B cell (primary cell): Measurements from ENCODE around the gene UBE2Q2. TPM values are rescaled to one million over a fixed set of nuclear protein-coding genes. Genes with fewer than 3 reads are reported as not detected.
"Not testable (repeated sequence)": the region's sequence is repeated elsewhere in the genome, so short reads cannot be mapped to it uniquely, and the experiment has no call there.

Source experiments
- ATAC-seq: fragments of 200-7000 bp; cut with Tn5 transposase; one replicate; pipeline ENCODE4 v1.10.0; 2021; ENCODE audit warnings: low read depth, mild to moderate bottlenecking, moderate number of reproducible peaks, moderate library complexity
- CTCF ChIA-PET: fragments of 350-600 bp; sonication (Branson Sonifier 250); formaldehyde crosslinking; loops from one replicate; lab custom pipeline; 2021; ENCODE audit warnings: antibody characterized with exemption, inconsistent platforms; lab: Charles Lee
- POLR2A ChIA-PET: fragments of 350-600 bp; sonication (Branson Sonifier 250); formaldehyde crosslinking; loops from one replicate; lab custom pipeline; 2021; ENCODE audit warnings: antibody characterized with exemption; lab: Charles Lee
- DNase-seq: peaks from one replicate; pipeline ENCODE4 v3.0.0; 2013
- H2AFZ ChIP-seq: 2 replicates; pipeline ENCODE4 v1.6.1; 2012; ENCODE audit warnings: mild to moderate bottlenecking, low read depth, low read length; ENCODE audit not compliant: insufficient read depth, poor library complexity, severe bottlenecking
- H3K27ac ChIP-seq, 2 donors: 1 replicate in 1 of 2; 2 replicates in 1 of 2; pipeline ENCODE4 v1.5.1; 2012 to 2013; ENCODE audit warnings: low read length in 2 of 2, mild to moderate bottlenecking in 2 of 2, moderate library complexity in 1 of 2
- H3K27me3 ChIP-seq, 4 experiments: fragments of 200-600 bp in 1 of 4; sonication (generic) in 1 of 4; replicated peaks in 1 of 4; 1 replicate in 2 of 4; 2 replicates in 2 of 4; pipeline versions ENCODE4 v1.6.1 to v1.7.0; 2013 to 2016; ENCODE audit warnings: low read length in 3 of 4, mild to moderate bottlenecking in 2 of 4, mixed read lengths in 1 of 4, moderate library complexity in 1 of 4; ENCODE audit not compliant: insufficient read depth in 4 of 4, control insufficient read depth in 3 of 4; ENCODE audit errors: control extremely low read depth in 1 of 4
- H3K36me3 ChIP-seq, 2 experiments: replicated peaks in 1 of 2; 1 replicate in 1 of 2; 2 replicates in 1 of 2; pipeline versions ENCODE4 v1.6.1 to v1.7.1; 2013; ENCODE audit warnings: low read length in 1 of 2; ENCODE audit not compliant: insufficient read depth in 2 of 2, control insufficient read depth in 1 of 2; ENCODE audit errors: control extremely low read depth in 1 of 2, extremely low read depth in 1 of 2
- H3K4me1 ChIP-seq, 2 donors: fragments of 200-600 bp in 1 of 2; sonication (generic) in 1 of 2; 1 replicate in 1 of 2; 2 replicates in 1 of 2; pipeline versions ENCODE4 v1.5.1 to v1.6.1; 2013 to 2017; ENCODE audit warnings: low read length in 2 of 2; ENCODE audit not compliant: control insufficient read depth in 2 of 2, insufficient read depth in 2 of 2
- H3K4me2 ChIP-seq: replicated peaks from 2 replicates; pipeline ENCODE3; 2012; ENCODE audit warnings: mild to moderate bottlenecking, low read depth, low read length; ENCODE audit not compliant: poor library complexity, severe bottlenecking
- H3K4me3 ChIP-seq, 5 experiments: fragments of 200-600 bp in 1 of 5; sonication (generic) in 1 of 5; 1 replicate in 3 of 5; 2 replicates in 2 of 5; pipeline versions ENCODE4 v1.5.1 to v1.7.0; 2011 to 2016; ENCODE audit warnings: low read length in 4 of 5, mild to moderate bottlenecking in 4 of 5, low read depth in 2 of 5, control low read depth in 1 of 5, moderate library complexity in 1 of 5; ENCODE audit not compliant: insufficient read depth in 1 of 5; ENCODE audit errors: control extremely low read depth in 1 of 5, extremely low read depth in 1 of 5
- H3K79me2 ChIP-seq: fragments of 200-600 bp; sonication (generic); one replicate; pipeline ENCODE4 v1.6.0; 2016; ENCODE audit warnings: low read length; ENCODE audit not compliant: control insufficient read depth, insufficient read depth
- H3K9ac ChIP-seq: fragments of 200-600 bp; sonication (generic); 2 replicates; pipeline ENCODE4 v1.6.1; 2017; ENCODE audit warnings: mild to moderate bottlenecking, low read length, moderate library complexity
- H3K9me3 ChIP-seq, 3 donors: one replicate each; pipeline versions ENCODE4 v1.6.1 to v1.7.1; 2013; ENCODE audit warnings: low read length in 2 of 3; ENCODE audit not compliant: control insufficient read depth in 2 of 3, insufficient read depth in 1 of 3; ENCODE audit errors: control extremely low read depth in 1 of 3
- H4K20me1 ChIP-seq: 2 replicates; pipeline ENCODE4 v1.6.0; 2012; ENCODE audit warnings: mild to moderate bottlenecking, low read length; ENCODE audit not compliant: insufficient read depth, control insufficient read depth, poor library complexity, severe bottlenecking
- H3K27ac Mint-ChIP-seq: one replicate; pipeline ENCODE4 v1.8.0; 2021; ENCODE audit warnings: mixed read lengths
- H3K27me3 Mint-ChIP-seq: one replicate; pipeline ENCODE4 v1.8.0; 2021; ENCODE audit warnings: mixed read lengths
- H3K4me1 Mint-ChIP-seq: one replicate; pipeline ENCODE4 v1.8.0; 2021; ENCODE audit warnings: mixed read lengths
- H3K4me3 Mint-ChIP-seq: one replicate; pipeline ENCODE4 v1.8.0; 2021; ENCODE audit warnings: mixed read lengths
- H3K9me3 Mint-ChIP-seq: one replicate; pipeline ENCODE4 v1.8.0; 2022; ENCODE audit warnings: mixed read lengths; ENCODE audit not compliant: insufficient read depth
- EZH2 ChIP-seq: IDR thresholded peaks from 2 replicates; pipeline ENCODE4 v1.6.1; 2012; ENCODE audit warnings: borderline replicate concordance, low read depth, mild to moderate bottlenecking, moderate library complexity, low read length; ENCODE audit not compliant: insufficient read depth, poor library complexity, severe bottlenecking
- WGBS: methylation state at CpG from one replicate; pipeline ENCODE4 v1.1.5; 2013; ENCODE audit warnings: missing lambda C conversion rate; ENCODE audit not compliant: insufficient coverage; 5-methylcytosine and 5-hydroxymethylcytosine counted together
- intact Hi-C: fragments of 100-400 bp; cut with micrococcal nuclease; formaldehyde crosslinking; loops from one replicate; pipeline ENCODE4 v1.10.0; 2022
- polyA plus RNA-seq: library from polyadenylated mRNA; depleted of rRNA; stranded (reverse); fragments of >200 nt; gene quantifications from 2 replicates; pipeline ENCODE4 v1.2.3, GENCODE V29; 2012
- total RNA-seq, 2 donors: library from RNA; stranded (reverse); fragments of 120-200 nt in 1 of 2; gene quantifications; 1 replicate in 1 of 2; 2 replicates in 1 of 2; pipeline versions ENCODE4 v1.2.3 to v1.2.4, GENCODE V29; 2013 to 2022
- TF ChIP-seq, protein P1 (sequence below): fragments of 200-600 bp; IDR thresholded peaks from one replicate; pipeline ENCODE4 v1.8.0; 2022; ENCODE audit warnings: antibody characterized with exemption, mild to moderate bottlenecking

Gene UBE2Q2
- total and polyA plus RNA-seq, 2 donors (not counting 1 experiment from before 2014, with no cell fraction given) = 11.4 to 33.6 TPM

DNA sequence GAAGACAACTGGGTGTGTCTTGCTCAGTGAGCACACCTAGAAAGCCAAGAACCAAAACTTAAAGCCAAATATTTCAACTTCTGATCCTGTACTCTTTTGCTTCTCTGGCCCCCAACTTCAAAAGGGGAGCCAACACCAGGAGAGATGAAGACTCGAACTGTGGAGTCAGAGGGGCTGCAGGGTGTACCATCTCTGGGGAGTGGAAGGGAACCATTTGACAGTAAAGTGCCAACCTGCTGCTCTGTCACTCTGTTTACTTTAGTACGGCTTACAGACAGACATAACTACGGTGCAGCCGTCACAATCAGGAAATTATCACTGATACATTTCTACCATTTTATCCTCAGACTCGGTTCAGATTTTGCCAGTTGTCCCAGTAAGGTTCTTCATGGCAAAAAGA lies 62.0 kb downstream of the UBE2Q2 start:
- Mint-ChIP-seq H3K4me3 (peak overlapping the region; percentile 66), H3K4me1 (peaks cover 42% of the 10 kb centered on the region), H3K27me3 (no peaks in the 10 kb centered on the region), H3K9me3 (no peaks in the 10 kb centered on the region), H3K27ac (peak overlapping the region; percentile 5)
- no peak for ATAC-seq
- Histone ChIP-seq H4K20me1 (peaks cover 17% of the 10 kb centered on the region), H3K4me2 (peak overlapping the region; percentile 11), H3K9ac (no peak overlapping the region), H3K27ac (peak overlapping the region in 1 of 2 donors; percentile 44), H3K36me3 (peaks cover 8 to 9% of the 10 kb centered on the region in 2 experiments), H2AFZ (no peak overlapping the region), H3K79me2 (peaks cover 44% of the 10 kb centered on the region), H3K4me3 (no peak overlapping the region), H3K9me3 (no peaks in the 10 kb centered on the region), H3K27me3 (no peaks in the 10 kb centered on the region), H3K4me1 (peaks cover 12 to 13% of the 10 kb centered on the region in 2 donors)
- DNase-seq = no peak
- CTCF ChIA-PET = no interaction called here
- intact Hi-C loops = loop anchor here (10.0 kb wide), 1 partner anchor 170 kb away; no protein-coding TSS in a partner anchor
- POLR2A ChIA-PET = no interaction called here
- no peak for TF ChIP-seq EZH2
- TF ChIP-seq, protein P1, sequence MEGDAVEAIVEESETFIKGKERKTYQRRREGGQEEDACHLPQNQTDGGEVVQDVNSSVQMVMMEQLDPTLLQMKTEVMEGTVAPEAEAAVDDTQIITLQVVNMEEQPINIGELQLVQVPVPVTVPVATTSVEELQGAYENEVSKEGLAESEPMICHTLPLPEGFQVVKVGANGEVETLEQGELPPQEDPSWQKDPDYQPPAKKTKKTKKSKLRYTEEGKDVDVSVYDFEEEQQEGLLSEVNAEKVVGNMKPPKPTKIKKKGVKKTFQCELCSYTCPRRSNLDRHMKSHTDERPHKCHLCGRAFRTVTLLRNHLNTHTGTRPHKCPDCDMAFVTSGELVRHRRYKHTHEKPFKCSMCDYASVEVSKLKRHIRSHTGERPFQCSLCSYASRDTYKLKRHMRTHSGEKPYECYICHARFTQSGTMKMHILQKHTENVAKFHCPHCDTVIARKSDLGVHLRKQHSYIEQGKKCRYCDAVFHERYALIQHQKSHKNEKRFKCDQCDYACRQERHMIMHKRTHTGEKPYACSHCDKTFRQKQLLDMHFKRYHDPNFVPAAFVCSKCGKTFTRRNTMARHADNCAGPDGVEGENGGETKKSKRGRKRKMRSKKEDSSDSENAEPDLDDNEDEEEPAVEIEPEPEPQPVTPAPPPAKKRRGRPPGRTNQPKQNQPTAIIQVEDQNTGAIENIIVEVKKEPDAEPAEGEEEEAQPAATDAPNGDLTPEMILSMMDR = no peak
- WGBS = 98% methylated on average over 5 of the region's 5 CpGs

DNA sequence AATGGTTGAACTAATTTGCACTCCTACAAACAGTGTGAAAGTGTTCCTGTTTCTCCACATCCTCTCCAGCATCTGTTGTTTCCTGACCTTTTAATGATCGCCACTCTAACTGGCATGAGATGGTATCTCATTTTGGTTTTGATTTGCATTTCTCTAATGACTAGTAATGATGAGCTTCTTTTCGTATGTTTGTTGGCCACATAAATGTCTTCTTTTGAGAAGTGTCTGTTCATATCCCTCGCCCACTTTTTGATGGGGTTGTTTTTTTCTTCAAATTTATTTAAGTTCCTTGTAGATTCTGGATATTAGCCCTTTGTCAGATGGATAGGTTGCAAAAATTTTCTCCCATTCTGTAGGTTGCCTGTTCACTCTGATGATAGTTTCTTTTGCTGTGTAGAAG lies 67.1 kb downstream of the UBE2Q2 start:
- H3K9ac ChIP-seq, intact Hi-C loops, H3K4me2 ChIP-seq, ATAC-seq, H3K4me1 ChIP-seq, H3K9me3 Mint-ChIP-seq, H3K4me3 Mint-ChIP-seq, H3K9me3 ChIP-seq, H3K27ac Mint-ChIP-seq, H3K27me3 Mint-ChIP-seq, DNase-seq, CTCF ChIA-PET, POLR2A ChIA-PET, H2AFZ ChIP-seq, H3K4me3 ChIP-seq, H3K27me3 ChIP-seq, H3K27ac ChIP-seq: not testable (repeated sequence)
- Histone ChIP-seq H4K20me1 (peaks cover 17% of the 10 kb centered on the region), H3K79me2 (peaks cover 35% of the 10 kb centered on the region), H3K36me3 (peaks cover 4 to 28% of the 10 kb centered on the region in 2 experiments)
- H3K4me1 Mint-ChIP-seq = peaks cover 21% of the 10 kb centered on the region
- no CpG with 5 or more reads among the region's 3 CpGs for WGBS
